Activated CD4-positive, alpha-beta T cell treated with anti-CD3 and anti-CD28 coated beads, Interleukin-2, amount 50 U/mL, for 16 hours (primary cell): ENCODE measurements around the gene ADIPOR1.
"Not testable (repeated sequence)": the region's sequence is repeated elsewhere in the genome, so short reads cannot be mapped to it uniquely, and the experiment has no call there.

Experiments
- DNase-seq: peaks from one replicate; pipeline ENCODE4 v3.0.0-alpha.2; 2020

The ADIPOR1 gene

DNA sequence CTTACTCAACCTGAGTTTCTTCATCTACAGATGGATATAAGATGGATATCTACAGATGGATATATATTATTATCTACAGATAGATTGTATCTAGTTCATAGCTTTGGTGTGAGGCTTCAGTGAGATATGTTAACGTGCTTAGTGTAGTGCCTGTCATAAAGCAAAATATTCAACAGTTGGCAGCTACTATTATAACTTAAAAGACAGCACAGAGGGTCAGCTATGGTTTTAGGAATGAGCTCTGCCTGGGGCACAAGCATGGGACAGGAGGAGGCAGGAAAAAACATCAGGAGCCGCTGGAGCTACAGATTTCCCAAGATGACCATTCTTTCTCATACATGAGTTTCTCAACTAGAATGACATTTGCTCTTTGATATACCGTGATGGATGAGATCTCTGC, 10.2 kb upstream of the ADIPOR1 start:
- DNase-seq, result no peak

DNA sequence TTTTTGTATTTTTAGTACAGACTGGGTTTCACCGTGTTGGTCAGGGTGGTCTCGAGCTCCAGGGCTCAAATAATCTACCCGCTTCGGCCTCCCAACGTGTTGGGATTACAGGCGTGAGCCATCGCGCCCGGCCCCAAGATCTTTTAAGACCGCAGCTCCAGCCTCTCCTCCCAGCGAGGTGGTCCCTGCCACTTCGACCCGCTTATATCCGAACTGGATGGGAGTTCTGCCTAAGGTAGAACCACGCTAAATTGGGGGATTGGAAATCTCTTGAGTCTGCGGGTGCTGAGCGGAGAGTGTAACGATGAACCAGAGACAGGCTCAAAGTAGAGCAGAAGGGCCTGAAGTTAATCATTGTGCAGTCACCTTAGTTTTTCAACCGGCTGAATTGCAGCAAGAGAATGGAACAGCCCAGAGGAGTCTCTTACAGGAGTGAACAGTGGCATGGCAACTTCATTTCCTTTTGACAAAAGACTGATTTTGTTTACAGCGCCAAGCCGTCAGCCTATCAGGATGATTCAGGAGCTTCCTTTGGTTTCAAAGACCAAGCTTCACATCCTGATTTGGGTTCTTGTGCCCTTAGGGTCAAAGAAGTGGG, 9.7 kb upstream of the ADIPOR1 start:
- DNase-seq, result peak; percentile 35

DNA sequence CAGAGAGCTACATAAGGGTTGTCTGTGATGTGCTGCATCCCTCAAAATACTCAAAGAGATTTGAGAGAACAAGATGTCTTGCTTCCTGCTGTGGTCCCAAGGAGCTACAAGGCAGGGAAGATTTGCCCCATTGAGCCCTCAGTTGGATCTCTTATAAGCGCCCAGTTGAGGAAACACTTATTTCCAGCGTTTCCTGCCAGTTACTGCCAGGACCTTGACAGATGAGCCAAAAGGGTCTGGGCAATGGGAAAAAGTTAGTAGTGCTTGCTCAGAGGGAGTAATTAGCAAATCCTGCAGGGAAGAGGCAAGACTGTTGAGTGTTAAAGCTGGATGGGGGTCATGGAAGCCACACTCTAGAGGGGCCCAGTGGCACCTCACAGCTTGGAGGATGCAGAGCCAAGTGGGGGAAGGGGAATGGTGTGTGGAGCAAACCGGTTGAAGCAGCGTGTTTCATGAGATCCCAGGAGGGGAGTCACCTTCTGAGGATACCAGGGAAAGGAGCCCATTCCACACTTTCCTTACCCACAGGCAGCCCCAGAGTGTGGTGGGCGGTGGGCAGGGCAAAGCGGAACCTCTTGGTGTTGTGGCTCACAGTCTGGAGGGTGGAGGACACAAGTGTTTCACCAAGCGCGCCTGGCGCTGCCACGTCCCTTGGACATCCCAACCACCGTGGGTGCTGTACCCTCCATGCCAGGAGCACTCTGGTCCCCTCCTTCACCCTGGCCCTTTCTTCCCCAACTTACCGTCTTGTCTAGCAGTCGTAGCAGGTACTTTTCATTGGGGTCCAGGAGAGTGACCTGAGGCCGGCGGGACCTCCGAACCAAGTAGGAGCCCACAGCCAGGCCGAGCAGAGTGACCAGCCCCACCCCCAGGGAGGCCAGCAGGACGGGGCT, 8.1 kb upstream of the ADIPOR1 start:
- no peak for DNase-seq

DNA sequence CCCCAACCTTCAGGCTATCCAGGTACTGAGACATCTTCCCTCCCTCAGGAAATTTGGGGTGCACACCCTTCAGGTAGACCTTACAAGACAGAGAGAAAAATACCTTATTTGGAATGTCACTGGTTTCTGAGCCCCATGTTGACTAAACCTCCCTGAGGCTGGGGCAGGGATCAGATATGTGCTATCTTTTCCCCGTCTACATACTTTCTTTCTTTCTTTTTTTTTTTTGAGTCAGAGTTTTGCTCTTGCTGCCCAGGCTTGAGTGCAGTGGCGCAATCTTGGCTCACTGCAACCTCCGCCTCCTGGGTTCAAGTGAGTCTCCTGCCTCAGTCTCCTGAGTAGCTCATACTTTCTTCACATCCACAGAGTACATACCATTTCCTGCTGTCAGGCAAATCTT, 7.3 kb upstream of the ADIPOR1 start:
- DNase-seq, result no peak

DNA sequence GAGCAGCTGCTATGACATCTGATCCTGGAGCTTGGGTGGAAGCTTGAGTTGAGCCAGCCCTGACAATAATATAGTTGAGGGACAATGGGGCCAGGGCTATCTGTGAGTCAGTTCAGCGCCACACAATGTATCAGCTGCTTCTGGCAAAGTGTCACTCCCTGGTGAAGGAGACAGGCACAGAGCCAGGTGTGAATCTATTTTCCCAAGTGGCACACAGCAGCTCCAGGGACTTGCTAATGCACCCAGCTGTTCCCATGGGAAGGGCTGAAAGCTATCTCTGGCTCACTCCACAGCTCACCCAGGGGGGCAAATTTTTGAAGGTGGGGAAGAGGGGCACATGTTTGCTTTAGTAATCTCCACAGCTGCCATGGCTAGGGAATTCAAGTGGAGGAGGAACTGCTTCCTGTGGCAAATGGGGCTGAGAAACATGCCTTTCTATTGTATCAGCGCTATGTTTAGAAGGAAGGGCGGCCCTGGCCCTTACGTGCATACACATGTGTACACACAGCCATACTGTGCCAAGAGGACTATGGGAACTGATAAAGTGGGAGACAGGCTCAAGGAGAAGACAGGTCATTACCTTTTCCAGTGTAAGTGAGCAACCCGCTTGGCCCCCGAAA, 6.8 kb upstream of the ADIPOR1 start:
- DNase-seq, result no peak

DNA sequence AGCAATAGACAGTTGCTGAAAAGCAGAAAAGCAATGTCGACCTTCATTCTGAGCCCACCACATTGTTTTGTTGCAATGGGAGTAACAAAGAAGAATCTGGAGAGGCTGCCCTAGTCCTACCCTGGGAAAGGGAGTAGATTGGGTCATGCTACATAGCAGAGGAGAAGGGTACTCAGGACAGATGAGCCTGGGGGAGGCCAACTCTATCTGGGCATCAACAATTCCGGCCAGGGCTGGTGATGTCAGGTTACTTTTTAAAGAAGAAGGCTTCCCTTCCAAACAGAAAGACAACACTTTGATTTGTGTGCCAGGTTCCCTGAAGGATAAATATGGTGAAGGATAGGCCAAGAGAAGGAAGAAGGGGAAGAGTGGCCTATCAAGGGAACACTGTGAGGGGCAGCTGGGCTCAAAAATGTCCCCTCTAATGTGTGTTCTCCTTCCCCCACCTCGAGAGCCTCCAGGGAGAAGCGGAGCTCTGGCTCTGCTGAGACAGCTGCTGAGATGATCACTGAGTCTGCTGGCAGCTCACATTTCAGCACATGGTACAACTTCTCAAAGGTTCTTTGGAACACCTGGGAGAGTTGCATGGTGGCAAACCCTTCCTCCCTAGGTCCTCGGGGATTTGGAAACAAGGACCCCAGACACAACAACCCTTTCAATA, 3.2 kb upstream of the ADIPOR1 start:
- DNase-seq, result no peak

DNA sequence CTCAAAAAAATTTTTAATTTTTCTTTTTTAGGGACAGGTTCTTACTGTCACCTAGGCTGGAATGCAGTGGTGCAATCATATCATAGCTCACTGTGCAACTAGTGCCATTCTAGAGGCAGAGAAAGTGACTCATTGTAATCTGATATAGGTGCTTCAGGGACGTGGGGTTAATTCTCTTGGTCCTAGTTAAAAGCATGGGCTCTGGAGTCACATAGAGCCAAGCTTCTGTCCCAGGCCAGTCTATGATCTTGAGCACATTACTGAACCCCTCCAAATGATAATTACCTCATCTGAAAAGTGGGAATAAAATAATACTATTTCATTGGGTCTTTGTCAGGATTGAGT, 1.1 kb upstream of the ADIPOR1 start:
- DNase-seq, result no peak

DNA sequence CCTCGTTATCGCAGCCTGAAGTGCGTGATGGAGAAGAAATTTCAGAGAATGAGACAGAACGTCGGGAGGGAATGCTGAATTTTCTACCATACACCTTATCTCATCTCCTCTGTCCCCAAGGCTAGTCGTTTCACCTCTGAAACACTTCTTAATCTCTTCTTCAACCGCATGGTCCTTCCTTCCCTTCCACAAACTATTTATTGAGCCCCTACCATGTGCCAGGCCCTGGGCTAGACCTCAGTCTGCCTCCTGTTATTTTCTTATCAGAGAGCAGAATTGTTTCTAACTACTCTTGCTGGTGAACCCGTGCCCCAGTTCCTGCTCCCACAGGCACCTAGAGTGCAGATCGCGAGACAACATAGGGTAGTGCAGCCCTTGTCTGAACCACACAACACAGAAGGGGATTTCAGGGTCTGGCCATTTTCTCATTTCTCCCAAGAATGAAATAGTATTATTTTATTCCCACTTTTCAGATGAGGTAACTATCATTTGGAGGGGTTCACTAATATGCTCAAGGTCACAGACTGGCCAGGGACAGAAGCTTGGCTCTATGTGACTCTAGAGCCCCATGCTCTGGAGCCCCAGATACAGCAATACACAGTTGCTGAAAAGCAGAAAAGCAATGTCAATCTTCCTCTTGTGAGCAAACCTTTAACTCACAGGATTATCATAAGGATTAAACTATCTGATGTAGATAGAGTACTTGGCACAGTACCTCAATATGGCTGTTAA, 598 bp upstream of the ADIPOR1 start:
- DNase-seq, result no peak

DNA sequence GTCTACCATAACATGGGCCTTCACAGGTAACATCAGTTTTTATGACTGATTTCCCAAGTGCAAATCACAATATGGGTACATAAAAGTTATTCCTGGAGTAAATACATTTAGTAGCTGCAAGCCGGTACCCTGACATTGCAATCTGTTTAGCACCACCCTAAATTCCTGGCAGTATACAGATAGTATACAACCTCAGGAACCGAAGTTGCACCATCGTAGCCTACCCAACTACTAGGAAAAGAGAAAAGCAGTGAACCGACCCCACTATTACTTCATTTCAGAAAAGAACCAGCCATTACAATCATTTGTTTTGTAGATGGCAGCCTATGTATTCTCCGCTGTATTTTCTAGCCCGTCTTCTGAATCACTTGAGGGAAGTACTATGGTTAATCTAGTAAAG, 1.1 kb downstream of the ADIPOR1 start:
- no peak for DNase-seq

DNA sequence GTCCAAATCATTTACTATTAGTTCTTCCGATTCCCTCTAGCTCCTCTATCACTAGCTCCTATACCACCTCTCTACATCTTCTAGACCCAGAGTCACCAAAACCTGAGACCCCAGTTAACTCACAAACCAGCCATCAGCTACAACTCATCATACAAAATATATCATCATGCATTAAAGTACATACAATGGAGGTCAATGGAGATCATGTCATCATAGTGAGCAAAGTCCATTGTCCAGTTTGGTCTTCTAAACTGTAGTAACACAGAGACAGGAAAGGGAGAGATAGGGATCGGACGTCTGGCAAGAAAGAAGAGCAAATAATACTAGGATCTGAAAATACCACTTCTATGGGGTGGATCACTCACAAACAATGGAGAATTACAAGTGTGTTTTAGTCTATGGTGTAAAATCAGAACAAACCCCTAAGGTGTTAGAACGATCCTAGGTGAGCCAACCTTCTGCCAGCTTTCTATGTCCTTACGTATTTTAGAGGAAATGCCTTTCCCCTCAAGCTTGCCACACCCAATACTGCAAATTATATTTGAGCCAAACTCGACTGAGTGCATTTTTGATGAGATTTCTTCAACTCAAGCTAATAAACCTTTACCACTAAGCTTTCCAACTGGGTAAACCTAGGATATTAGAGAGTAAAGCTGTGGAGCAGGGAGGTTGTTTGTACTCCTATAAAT, 3.9 kb downstream of the ADIPOR1 start:
- DNase-seq, result no peak

DNA sequence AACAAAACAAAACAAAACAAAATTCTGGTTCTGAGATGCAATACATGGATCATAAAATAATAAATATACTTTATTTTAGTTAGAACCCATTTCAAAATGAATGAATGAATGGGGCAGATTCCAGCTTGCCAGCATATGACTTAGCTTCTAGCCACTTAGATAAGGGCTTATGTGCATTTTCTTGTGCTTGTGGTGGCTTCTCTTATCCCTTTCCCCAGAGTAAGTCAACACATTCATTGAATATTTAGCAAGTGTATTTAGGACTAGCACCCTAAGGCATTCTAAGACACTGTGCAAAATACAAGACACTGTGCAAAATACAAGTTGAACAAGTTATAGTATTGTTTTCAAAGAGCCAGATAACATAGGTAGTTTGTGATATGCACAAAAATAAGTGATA, 4.7 kb downstream of the ADIPOR1 start:
- no peak for DNase-seq

DNA sequence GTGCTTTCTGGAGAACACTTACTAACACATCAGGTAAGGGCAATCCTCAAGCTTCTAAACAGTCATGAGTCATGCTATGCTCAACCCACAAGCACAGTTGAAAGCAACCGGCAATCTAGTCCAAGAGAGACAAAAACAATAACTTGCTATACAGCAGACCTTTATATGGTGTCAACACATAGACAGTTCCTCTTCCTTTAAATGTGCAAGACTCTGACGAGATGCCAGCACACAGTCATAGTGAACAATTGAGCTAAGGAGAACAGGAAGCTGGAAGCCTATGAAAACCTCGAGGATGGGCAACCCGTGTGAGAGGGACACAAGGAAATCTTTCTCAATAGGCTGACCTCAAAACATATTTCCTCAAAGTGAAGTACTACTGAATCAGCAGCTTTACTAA, 5.3 kb downstream of the ADIPOR1 start:
- DNase-seq, result peak; percentile 31

DNA sequence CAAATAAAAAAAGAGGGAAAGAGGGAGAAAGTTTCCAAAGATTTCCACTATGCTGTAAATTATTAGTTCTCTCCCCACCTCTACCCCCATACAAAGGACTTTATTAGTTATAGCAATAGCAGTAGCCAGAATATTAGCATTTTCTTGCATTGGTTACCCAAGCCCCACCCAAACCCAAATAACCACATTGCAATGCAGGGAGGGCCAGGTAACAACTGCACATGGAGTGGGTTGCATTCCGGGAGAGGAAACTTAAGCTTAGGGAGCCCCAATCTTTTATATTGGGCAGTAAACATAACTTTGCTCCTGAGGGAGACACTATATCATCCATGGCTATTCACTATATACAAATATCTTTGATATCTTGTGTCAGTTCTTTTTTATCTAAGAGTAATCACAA, 6.0 kb downstream of the ADIPOR1 start:
- no peak for DNase-seq

DNA sequence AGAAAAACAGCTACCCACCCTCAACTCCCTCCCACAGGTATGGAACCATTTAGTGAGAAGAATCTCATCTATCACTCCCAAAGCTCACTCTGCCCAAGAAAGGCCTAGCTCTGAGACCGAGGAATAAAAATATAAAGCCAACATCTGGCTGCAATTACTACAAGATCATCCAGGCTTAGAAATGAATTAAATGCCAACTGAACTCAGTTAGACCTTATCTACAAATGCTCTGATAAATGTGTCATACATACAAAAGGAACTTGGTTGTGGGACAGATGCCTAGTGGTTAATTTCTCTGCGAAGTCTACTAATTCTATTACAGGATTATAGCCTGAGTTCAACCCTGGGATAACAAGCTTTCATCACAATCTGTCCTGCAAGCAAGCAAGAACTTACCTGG, 6.7 kb downstream of the ADIPOR1 start:
- DNase-seq, result no peak

DNA sequence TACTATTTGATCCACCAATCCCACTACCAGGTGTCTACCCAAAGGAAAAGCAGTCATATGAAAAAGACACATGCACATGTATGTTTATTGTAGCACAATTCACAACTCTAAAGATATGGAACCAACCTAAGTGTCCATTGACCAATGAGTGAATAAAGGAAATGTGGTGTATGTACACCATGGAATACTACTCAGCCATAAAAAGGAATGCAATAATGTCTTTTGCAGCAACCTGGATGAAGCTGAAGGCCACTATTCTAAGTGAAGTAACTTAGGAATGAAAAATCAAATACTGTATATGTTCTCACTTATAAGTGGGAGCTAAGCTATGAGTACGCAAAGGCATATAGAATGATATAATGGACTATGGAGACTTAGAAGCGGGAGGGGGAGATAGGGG, 12.6 kb downstream of the ADIPOR1 start:
- DNase-seq, result no peak

DNA sequence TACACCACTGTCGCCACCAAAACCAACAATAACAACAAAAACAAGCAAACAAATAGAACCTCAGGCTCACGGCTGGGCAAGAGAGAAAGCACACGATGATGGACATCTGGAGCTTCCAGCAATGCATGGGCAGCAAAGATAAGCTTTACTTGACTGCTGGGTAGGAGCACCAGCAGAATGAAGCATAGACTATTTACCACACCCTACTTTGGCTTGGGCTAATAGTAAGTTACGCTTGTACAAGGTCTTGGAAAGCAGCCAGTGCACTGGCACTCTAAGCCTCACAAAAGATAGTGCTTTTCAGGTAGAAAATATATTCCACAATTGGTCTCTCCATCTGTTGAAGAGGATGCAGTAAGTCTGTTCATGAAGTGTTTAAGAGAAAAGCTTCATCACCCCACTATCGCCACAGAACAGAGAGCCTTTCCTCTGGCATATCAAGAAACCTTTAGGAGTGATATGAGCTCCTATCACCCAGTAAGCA, 13.6 kb downstream of the ADIPOR1 start:
- no peak for DNase-seq

DNA sequence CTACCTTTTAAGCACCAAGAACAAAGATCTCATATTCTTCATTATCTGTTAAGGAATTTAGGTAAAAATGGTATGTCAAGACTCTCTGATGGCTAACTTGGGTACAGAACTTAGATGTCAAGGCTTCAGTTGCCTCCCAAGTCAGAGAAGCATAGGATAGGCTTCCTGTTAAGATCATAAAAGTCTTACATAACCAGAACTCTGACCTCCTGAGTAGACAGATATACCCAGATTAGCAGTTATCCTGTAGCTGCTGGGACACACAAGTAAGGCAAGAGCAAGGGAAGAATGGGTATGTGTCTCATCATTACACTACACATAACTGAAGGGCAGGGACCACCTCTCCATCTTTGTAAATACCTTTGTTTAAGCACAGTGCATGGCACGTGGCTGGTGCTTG, 15.7 kb downstream of the ADIPOR1 start:
- DNase-seq, result no peak

DNA sequence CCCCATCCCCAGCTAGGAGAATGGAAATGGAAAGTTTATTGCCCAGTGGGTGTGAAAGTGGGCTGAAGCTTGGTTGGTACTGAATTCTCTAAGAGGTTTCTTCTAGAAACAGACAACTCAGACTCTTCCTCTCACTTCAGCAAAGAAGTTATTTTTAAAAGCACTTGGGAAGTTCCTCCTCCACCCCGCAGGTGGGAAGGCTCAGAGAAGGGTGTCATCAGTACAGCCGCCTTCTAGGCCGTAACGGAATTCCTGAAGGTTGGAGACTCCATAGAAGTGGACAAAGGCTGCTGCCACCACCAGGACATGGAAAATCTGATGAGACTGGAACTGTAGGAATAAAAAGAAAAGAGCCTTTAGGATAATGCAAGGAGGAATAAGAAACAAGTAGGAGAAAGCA, 16.7 kb downstream of the ADIPOR1 start:
- DNase-seq, result no peak

DNA sequence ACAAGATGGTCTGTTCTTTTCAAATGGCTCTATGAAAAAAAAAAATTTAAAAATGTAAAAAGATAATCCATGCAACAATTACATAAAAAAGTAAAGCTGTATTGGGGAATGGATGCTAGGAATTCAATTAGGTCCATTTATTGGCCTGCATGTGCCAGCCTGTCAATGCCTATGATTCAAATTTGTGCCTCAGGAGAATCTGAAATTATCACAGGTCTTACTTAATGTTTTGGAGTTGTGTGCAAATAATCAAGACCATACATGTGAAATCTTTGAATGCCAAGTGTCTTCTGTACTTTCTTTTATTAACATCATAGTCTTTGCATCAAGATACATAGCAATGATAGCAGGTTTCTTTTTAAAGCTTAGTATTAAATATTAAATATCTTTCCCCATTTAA, 17.6 kb downstream of the ADIPOR1 start:
- DNase-seq, result no peak

DNA sequence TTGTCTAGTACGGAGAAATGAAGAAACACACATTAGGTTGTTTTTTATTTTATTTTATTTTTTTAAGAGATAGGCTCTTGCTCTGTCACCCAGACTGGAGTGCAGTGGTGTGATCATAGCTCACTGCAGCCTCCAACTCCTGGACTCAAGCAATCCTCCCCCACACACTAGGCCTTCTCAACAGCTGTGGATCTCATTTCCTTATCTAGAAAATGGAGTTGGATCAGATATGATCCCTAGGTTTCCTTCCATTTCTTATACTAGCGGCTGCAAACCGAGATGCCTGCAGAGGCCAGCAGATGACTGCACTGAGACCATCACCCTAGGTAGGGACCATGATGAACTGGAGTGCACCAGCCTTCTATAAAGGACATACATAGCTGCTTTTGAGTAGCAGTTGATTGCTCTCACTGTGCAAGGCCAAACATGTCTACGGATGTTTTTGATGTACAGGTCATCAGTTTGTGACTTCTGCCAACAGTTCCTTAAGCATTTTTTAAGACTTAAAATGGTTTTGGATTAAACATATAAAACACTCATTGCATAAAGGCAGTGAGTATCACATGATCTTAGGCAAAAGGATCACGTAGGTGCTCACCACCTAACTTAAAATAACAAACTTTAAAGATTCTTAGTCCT, 19.7 kb downstream of the ADIPOR1 start:
- no peak for DNase-seq

DNA sequence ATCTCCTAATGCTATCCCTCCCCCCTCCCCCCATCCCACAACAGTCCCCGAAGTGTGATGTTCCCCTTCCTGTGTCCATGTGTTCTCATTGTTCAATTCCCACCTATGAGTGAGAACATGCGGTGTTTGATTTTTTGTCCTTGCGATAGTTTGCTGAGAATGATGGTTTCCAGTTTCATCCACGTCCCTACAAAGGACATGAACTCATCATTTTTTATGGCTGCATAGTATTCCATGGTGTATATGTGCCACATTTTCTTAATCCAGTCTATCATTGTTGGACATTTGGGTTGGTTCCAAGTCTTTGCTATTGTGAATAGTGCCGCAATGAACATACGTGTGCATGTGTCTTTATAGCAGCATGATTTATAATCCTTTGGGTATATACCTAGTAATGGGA, 21.7 kb downstream of the ADIPOR1 start:
- not testable (repeated sequence) for DNase-seq

DNA sequence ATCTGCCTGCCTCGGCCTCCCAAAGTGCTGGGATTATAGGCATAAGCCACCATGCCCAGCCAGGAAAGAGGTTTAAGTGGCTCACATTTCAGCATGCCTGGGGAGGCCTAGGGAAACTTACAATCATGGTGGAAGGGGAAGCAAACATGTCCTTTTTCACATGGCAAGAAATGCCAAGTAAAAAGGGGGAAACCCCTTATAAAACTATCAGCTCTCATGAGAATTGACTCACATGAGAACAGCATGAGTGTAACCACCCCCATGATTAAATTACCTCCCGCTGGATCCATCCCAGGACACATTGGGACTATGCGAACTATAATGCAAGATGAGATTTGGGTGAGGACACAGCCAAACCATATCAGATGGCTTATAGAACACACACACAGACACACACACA, 22.3 kb downstream of the ADIPOR1 start:
- no peak for DNase-seq
